ENCODE data around the gene VPS8.
"Not testable (repeated sequence)": the region's sequence is repeated elsewhere in the genome, so short reads cannot be mapped to it uniquely, and the experiment has no call there.

The VPS8 gene

GRCh38 chr3:184986366-184986889 is 174.5 kb downstream of the VPS8 start:
- DNase-seq (ENCODE audit: low read depth) = no peak

GRCh38 chr3:184993394-184993793 is 181.4 kb downstream of the VPS8 start:
- no peak for DNase-seq (ENCODE audit: low read depth)

DNA sequence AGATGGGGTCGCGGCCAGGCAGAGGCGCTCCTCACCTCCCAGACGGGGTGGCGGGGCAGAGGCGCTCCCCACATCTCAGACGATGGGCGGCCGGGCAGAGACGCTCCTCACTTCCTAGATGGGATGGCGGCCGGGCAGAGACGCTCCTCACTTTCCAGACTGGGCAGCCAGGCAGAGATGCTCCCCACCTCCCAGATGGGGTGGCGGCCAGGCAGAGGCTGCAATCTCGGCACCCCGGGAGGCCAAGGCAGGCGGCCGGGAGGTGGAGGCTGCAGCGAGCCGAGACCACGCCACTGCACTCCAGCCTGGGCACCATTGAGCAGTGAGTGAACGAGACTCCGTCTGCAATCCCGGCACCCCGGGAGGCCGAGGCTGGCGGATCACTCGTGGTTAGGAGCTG is 191.9 kb downstream of the VPS8 start:
- DNase-seq (ENCODE audit: low read depth) = not testable (repeated sequence)

- no peak for DNase-seq (ENCODE audit: low read depth)
These were observed 197.7 kb downstream of the VPS8 start for GRCh38 chr3:185009650-185010049.

DNA sequence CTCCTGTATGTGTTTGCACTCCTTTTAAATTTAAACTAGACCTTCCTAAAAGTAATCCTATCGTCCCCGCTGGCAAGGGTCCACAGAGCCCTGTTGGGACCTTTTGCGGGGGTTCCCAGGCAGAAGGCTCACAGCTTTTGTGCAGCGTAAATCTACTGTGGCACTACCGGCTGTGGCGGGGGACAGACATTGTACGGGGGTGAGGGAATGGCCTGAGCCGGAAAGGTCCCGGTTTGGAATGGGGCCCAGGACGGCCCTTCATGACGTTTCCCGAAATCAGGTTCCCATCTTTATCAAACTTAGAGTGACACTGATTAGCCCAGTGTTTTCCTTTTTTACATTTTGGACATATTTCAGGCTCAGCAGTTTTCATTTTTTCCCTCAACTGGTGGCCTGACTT is 205.6 kb downstream of the VPS8 start:
- DNase-seq (ENCODE audit: low read depth) = not testable (repeated sequence)

- DNase-seq (ENCODE audit: low read depth) = not testable (repeated sequence)
These were observed 206.0 kb downstream of the VPS8 start for GRCh38 chr3:185017996-185018395.

DNA sequence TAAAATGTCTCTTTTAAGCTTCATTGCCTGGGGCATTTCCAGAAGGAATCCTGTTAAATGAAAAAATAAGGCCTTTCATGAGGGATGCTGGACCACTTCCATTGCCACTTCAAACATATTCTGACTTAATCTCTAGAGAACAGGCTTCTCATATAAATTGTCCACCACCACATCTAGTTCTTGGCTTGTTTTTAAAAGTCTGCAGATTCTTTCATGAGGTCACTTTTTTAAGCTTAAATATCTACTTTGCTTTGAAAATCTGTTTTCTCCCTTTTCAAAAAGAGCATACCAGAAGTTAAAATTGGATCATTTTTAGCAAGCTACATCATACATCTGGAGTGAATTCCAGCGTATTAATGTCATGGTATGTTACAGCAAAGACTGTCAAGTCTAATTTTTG is 209.3 kb downstream of the VPS8 start:
- DNase-seq (ENCODE audit: low read depth) = no peak

DNA sequence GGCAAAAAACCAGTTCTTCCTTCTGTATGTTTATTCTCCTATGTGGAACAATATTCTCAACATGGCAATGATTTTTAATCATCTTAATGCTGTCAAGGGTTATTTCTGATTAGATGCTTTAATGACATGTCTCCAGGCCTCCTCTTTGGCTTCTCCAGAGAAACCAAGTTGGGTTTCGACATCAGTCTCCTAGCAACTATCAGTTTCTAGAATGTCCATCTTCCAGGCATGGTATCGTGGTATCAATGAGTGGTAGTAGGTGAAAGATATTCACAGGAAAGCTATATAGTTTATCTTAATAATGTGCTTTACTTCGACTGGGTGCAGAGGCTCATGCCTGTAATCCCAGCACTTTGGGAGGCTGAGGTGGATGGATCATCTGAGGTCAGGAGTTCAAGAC is 212.4 kb downstream of the VPS8 start:
- DNase-seq (ENCODE audit: low read depth) = no peak

GRCh38 chr3:185024966-185025365 is 213.0 kb downstream of the VPS8 start:
- no peak for DNase-seq (ENCODE audit: low read depth)

GRCh38 chr3:185028121-185028520 is 216.2 kb downstream of the VPS8 start:
- DNase-seq (ENCODE audit: low read depth) = no peak

GRCh38 chr3:185029086-185029485 is 217.1 kb downstream of the VPS8 start:
- DNase-seq (ENCODE audit: low read depth) = no peak

DNA sequence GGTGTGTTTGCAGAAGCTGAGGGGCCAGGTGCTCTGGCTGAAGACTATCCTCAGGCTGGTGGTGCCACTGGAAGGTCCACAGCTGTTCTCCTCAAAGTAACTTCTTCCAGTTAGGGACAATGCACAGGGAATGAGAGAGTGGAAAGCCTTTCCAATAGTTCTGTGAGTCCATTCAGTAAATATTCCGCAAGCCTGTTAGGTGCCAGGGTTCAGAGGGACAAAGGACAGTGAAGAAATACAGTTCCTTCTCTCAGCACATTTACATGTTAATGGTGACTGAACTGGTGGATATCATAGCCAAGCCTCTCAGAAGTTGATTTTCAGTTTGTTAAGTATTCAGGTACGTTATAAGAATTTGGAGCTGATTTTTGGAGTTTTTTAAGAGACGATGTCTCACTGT is 218.4 kb downstream of the VPS8 start:
- DNase-seq (ENCODE audit: low read depth) = no peak

DNA sequence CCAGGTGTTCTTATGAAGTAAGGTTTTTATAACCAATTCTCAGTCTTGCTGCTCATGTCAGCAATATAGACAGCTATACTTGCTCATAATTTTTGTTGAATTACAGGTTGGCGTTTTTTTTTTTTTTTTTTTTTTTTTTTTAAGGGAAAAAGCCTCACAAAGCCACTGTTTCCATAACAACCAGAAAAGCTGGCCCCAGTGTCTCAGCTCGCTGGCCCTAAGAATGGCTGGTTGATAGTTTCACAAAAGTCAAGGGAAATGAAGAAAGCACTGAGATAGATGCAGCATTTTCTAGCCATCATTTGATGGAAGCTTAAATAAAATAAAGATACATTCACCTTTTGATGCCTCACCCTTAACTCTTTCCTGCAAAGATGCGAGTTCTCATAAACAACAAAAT is 219.0 kb downstream of the VPS8 start:
- no peak for DNase-seq (ENCODE audit: low read depth)

DNA sequence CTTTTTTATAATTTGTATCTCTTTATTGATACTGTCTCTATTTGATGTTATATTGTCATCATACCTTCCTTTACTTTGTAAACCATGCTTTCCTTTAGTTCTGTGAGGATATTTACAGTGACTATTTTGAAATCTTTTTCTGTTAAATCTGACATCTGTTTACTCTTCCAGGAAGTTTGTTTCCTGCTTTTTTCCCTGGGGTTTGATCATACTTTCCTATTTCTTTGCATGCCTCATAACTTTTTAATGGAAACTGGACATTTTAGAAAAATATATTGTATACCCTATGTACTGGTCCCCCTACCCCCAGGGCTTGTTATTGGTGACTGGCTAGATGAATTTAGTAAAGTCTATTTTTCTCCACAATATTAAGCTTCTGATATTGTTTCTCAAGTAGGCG is 225.8 kb downstream of the VPS8 start:
- DNase-seq (ENCODE audit: low read depth) = no peak

DNA sequence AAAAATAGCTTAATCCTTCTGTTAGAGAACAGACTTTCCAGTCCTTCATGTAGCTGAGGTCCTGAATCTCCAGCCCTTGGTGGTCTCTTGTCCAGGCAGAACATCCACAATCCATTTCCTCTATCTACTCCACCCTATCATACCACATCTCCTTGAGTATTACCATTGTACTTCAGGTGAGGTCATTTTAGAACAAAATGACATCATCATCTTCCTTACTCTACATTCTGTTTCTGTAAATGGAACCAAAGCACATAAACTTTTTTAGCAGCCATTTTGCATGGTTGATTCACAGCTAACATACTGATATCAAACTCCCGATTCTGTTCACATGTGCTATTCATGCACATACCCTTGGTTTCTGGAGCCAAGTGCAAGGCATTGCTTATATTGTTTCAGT is 228.5 kb downstream of the VPS8 start:
- DNase-seq (ENCODE audit: low read depth) = no peak

DNA sequence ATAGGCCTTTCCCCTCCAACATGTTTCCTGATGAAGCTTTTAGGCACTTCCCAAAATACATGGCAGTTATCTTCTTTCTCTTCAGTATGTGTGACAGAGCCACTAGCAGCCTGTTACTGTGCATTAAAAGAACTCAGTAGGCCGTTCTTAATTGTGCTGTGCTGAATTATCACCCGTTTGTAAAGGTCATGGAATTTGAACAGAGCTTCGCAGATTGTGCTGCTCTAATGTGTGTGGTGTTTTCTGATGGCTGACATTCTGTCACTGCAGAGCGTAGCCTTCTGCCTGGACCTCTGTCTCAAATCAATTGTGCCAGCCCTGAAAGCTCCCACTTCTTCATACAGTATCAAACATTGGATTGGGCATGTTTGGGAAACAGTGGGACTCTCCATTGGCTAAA is 229.6 kb downstream of the VPS8 start:
- DNase-seq (ENCODE audit: low read depth) = no peak

GRCh38 chr3:185042312-185043050 is 230.5 kb downstream of the VPS8 start:
- no peak for DNase-seq (ENCODE audit: low read depth)

DNA sequence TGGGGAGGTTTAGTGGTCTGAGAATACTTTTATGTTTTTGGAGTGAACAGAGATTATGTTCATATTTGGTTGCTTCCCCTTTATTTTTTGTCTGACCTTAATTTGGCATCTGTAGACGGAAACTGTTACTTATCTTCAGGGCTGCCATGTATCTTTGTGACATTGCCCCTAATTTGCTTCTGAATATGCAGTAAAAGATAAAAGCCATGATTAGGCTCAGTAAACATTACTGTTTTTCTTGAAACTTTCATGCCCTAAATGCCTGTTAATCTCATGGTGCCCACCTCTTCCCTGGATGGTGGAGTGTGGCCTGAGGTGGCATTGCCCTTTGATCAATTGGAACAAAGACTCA is 234.2 kb downstream of the VPS8 start:
- no peak for DNase-seq (ENCODE audit: low read depth)

GRCh38 chr3:185046603-185047002 is 234.6 kb downstream of the VPS8 start:
- DNase-seq (ENCODE audit: low read depth) = no peak

DNA sequence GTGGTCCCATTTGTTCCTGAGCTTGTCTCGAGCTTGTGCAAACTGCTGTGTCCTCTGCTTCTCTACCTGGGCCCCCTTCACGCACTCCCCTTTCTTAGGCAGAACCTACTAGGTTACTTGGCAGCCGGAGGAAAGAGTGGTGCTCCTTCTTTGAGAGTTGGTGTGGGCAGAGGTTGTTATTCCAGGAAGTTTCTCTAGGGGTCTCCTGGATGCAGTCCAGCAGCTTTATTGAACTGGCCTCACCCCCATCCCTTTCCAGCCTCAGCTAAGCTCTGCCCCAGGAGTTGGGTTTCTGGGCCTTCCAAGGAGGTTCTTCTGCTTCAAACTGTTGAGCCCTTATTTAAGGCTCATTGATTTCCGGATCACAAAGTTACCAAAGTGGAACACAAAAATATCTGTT is 237.7 kb downstream of the VPS8 start:
- no peak for DNase-seq (ENCODE audit: low read depth)

GRCh38 chr3:185051801-185052200 is 239.8 kb downstream of the VPS8 start:
- no peak for DNase-seq (ENCODE audit: low read depth)

DNA sequence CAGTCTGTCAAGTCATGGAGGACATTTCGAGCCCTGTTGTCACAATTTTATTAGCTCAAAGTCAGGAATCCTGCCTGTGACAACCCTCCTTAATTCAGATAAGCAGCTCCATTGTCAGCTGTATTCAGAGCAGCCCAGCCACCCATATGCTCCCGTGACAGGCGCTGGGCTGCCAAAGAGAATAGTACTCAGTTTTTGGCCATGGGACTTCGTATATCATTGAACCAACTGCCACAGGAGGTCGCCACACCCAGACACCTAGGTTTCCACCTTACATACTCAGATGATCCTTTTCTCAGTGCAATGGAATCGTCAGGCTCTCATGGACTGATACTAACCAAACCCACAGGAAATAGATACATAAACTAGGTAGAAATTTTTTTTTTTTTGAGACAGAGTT is 240.7 kb downstream of the VPS8 start:
- no peak for DNase-seq (ENCODE audit: low read depth)

- no peak for DNase-seq (ENCODE audit: low read depth)
These were observed 244.9 kb downstream of the VPS8 start for GRCh38 chr3:185056908-185057307.

GRCh38 chr3:185057829-185058228 is 245.9 kb downstream of the VPS8 start:
- no peak for DNase-seq (ENCODE audit: low read depth)

Measured in activated T-cell treated with anti-CD3 and anti-CD28 coated beads for 48 hours (primary cell).